MM.1S (cell line): ENCODE results near the gene ZNF625.

Source experiments
- EZH2 ChIP-seq: fragments of 300-600 bp; sonication (generic); optimal IDR thresholded peaks from 2 replicates; pipeline ENCODE3; 2017; ENCODE audit warnings: low read depth, mild to moderate bottlenecking, antibody characterized with exemption, low read length, mixed read lengths
- EZH2phosphoT487 ChIP-seq: fragments of 300-600 bp; sonication (generic); IDR thresholded peaks from 2 replicates; pipeline ENCODE4 v1.6.1; 2018; ENCODE audit warnings: antibody characterized with exemption, low read length
- TF ChIP-seq, protein P1 (sequence below): fragments of 300-600 bp; sonication (generic); IDR thresholded peaks from 2 replicates; pipeline ENCODE4 v1.5.1; 2016; ENCODE audit warnings: antibody characterized with exemption, low read length, mixed read lengths

DNA sequence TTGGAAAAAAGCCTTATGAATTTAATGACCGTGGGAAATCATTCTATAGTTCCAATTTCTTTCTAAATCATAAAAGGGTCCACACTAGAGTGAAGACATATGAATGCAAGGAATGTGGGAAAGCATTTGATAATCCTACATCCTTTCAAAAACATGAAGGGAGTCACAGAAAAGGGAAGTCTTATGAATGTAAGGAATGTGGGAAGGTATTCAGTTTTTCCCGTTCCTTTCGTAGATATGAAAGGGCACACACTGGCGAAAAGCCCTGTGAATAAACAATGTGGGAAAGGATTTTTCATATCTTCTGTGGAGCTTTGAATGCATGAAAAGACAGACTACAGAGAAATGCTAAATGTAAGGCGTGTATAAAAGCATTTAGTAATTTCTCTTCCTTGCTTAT lies 43.4 kb downstream of the ZNF625 start:
- TF ChIP-seq, protein P1, sequence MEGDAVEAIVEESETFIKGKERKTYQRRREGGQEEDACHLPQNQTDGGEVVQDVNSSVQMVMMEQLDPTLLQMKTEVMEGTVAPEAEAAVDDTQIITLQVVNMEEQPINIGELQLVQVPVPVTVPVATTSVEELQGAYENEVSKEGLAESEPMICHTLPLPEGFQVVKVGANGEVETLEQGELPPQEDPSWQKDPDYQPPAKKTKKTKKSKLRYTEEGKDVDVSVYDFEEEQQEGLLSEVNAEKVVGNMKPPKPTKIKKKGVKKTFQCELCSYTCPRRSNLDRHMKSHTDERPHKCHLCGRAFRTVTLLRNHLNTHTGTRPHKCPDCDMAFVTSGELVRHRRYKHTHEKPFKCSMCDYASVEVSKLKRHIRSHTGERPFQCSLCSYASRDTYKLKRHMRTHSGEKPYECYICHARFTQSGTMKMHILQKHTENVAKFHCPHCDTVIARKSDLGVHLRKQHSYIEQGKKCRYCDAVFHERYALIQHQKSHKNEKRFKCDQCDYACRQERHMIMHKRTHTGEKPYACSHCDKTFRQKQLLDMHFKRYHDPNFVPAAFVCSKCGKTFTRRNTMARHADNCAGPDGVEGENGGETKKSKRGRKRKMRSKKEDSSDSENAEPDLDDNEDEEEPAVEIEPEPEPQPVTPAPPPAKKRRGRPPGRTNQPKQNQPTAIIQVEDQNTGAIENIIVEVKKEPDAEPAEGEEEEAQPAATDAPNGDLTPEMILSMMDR, result no peak
- TF ChIP-seq EZH2 (no peak), EZH2phosphoT487 (no peak)
